Measurements from ENCODE around the gene PSMD5. TPM values are rescaled to one million over a fixed set of nuclear protein-coding genes. Genes with fewer than 3 reads are reported as not detected.

The PSMD5 gene
- total and polyA plus RNA-seq, 7 donors: 13.2 to 42.6 (median 28.6) TPM

GRCh38 chr9:120885457-120885856, 42.7 kb upstream of the PSMD5 start:
- WGBS, 2 donors: 27 to 63% methylated on average over 3 of the region's 3 CpGs
- H3K9me3 ChIP-seq: no peaks in the 10 kb centered on the region
- no peak for DNase-seq
- H3K27ac ChIP-seq: peak overlapping the region; percentile 2 to 57 (median 40)
- intact Hi-C loops (cut with DNase I): no loop called here
- no peaks in the 10 kb centered on the region for H3K36me3 ChIP-seq
- H3K4me3 ChIP-seq: no peak overlapping the region
- TF ChIP-seq EP300 (IDR thresholded peaks at IDR 0.05) (no peak), POLR2AphosphoS5 (IDR thresholded peaks at IDR 0.05) (no peak), CTCF (IDR thresholded peaks at IDR 0.05) (no peak), POLR2A (IDR thresholded peaks at IDR 0.05) (no peak)
- H3K4me1 ChIP-seq: no peaks in the 10 kb centered on the region
- no peaks in the 10 kb centered on the region for H3K27me3 ChIP-seq

DNA sequence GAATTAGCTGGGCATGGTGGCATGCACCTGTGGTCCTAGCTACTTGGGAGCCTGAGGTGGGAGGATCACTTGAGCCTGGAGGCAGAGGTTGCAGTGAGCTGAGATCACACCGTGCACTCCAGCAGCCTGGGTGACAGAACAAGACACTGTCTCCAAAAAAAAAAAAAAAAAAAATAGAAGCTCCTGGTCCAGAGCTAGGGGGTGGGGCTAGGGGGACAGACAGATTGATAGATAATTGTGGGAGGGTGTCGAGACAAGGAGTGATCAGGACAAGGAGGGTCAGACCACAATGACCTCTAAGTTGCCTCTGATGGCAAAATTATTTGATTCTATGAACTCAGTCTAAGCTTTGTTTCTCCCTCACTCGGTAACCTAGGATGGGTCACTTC, 40.9 kb upstream of the PSMD5 start:
- Histone ChIP-seq H3K36me3 (no peaks in the 10 kb centered on the region), H3K9me3 (no peaks in the 10 kb centered on the region), H3K4me3 (no peak overlapping the region), H3K4me1 (no peaks in the 10 kb centered on the region), H3K27me3 (no peaks in the 10 kb centered on the region), H3K27ac (no peak overlapping the region)
- intact Hi-C loops (cut with DNase I): no loop called here
- DNase-seq: no peak
- 86 to 91% methylated on average over 3 of the region's 3 CpGs for WGBS, 2 donors
- no peak for TF ChIP-seq POLR2AphosphoS5 (IDR thresholded peaks at IDR 0.05)
- no peak for TF ChIP-seq CTCF (IDR thresholded peaks at IDR 0.05)
- TF ChIP-seq POLR2A (IDR thresholded peaks at IDR 0.05): no peak
- no peak for TF ChIP-seq EP300 (IDR thresholded peaks at IDR 0.05)

DNA sequence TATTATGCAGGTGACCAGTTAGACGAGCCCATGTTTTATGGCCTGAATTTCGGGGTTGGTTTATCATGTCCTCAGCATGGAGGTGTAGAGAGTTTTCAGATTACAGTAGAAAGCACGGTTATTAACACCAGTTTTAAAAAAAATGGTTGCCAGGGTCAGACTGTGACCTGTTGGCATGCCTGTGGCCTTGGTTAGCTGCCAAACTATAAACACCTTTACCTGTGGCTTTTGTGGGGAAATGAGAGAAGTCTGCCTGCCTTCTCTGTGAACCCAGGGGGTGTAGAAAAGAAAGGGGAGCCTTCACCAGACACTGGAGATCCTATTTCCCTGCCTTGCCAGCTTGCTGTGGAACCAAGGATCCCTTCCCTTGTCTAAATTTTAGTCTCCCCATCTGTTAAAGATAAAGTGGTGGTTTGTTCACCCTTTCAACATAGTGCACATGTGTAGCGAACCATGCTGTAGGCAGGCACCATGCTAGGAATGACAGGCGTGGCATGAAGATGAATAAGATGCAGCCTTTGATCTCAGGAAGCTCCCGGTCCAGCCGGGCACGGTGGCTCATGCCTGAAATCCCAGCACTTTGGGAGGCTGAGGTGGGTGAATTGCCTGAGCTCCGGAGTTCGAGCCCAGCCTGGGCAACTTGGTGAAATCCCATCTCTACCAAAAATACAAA, 40.3 kb upstream of the PSMD5 start:
- Histone ChIP-seq H3K27ac (no peak overlapping the region), H3K9me3 (no peaks in the 10 kb centered on the region), H3K36me3 (no peaks in the 10 kb centered on the region), H3K4me1 (peaks cover 0 to 2% (median under 1%) of the 10 kb centered on the region in 4 donors), H3K4me3 (no peak overlapping the region), H3K27me3 (no peaks in the 10 kb centered on the region)
- intact Hi-C loops (cut with DNase I): no loop called here
- no peak for DNase-seq
- 57 to 77% methylated on average over 10 of the region's 10 CpGs for WGBS, 2 donors
- no peak for TF ChIP-seq POLR2AphosphoS5 (IDR thresholded peaks at IDR 0.05)
- no peak for TF ChIP-seq POLR2A (IDR thresholded peaks at IDR 0.05)
- TF ChIP-seq EP300 (IDR thresholded peaks at IDR 0.05): no peak
- no peak for TF ChIP-seq CTCF (IDR thresholded peaks at IDR 0.05)

- Histone ChIP-seq H3K27me3 (no peaks in the 10 kb centered on the region), H3K36me3 (peaks cover 0 to 1% (median 0%) of the 10 kb centered on the region in 4 donors), H3K27ac (no peak overlapping the region), H3K9me3 (no peaks in the 10 kb centered on the region), H3K4me3 (no peak overlapping the region), H3K4me1 (peaks cover 0 to 16% (median 14%) of the 10 kb centered on the region in 4 donors)
- intact Hi-C loops (cut with DNase I): loop anchor here (10.0 kb wide), 1 partner anchor 195 kb away; the partner anchor contains the start of gene CNTRL
- no peak for TF ChIP-seq CTCF (IDR thresholded peaks at IDR 0.05)
- TF ChIP-seq POLR2A (IDR thresholded peaks at IDR 0.05): no peak
- TF ChIP-seq POLR2AphosphoS5 (IDR thresholded peaks at IDR 0.05): no peak
- TF ChIP-seq EP300 (IDR thresholded peaks at IDR 0.05): no peak
- DNase-seq: no peak
- WGBS, 2 donors: 60 to 73% methylated on average over 6 of the region's 6 CpGs
These were observed 36.7 kb upstream of the PSMD5 start for GRCh38 chr9:120879446-120879845.
